RWPE1 (cell line): ENCODE results near the gene SAMD4B.

ENCODE experiments used
- CTCF ChIA-PET: fragments of 350-600 bp; sonication (Branson Sonifier 250); formaldehyde crosslinking; extraction: SDS; loops from one replicate; lab custom pipeline; 2021; lab: Yijun Ruan, JAX
- POLR2A ChIA-PET: fragments of 400-600 bp; formaldehyde crosslinking; extraction: SDS; loops from one replicate; lab custom pipeline; 2020; ENCODE audit warnings: antibody characterized with exemption; ENCODE audit not compliant: low non-redundant PET; lab: Yijun Ruan, JAX
- DNase-seq: peaks from one replicate; pipeline ENCODE4 v3.0.0; 2012; ENCODE audit warnings: low spot score
- H3K27ac ChIP-seq: fragments of 450-650 bp; 2 replicates; pipeline ENCODE4 v1.5.1; 2017
- CTCF ChIP-seq: fragments of 450-650 bp; conservative IDR thresholded peaks from 2 replicates; pipeline ENCODE4 v1.5.1; 2017; ENCODE audit warnings: low read depth, mild to moderate bottlenecking

Gene SAMD4B

GRCh38 chr19:39341719-39342604 is at the start of gene SAMD4B:
Gene SAMD4B, plus strand, starts transcription at chr19:39342421. Its CDS starts 14,473 bp downstream, at chr19:39356894.
- H3K27ac ChIP-seq: peak within 1 kb of the TSS; percentile 83
- POLR2A ChIA-PET: interaction anchor here (0.6 to 0.7 kb wide), 3 partner anchors 59 to 94 kb away, joined by 3 to 4 read pairs (median 3); partner anchors contain the start of gene RPS16
- CTCF ChIA-PET: interaction anchor here (0.6 to 0.8 kb wide), 2 partner anchors 36 to 49 kb away, joined by 3 to 4 read pairs; no protein-coding TSS in a partner anchor
- peak; percentile 97 for DNase-seq
- TF ChIP-seq CTCF: peak; percentile 82

- TF ChIP-seq CTCF: no peak
- H3K27ac ChIP-seq: no peak overlapping the region
- ChIA-PET CTCF (interaction anchor here (0.6 kb wide), 2 partner anchors 48 to 233 kb away, joined by 3 to 4 read pairs; no protein-coding TSS in a partner anchor), POLR2A (no interaction called here)
- no peak for DNase-seq
Measured at GRCh38 chr19:39293394-39293793, 48.8 kb upstream of the SAMD4B start.

- peak; percentile 37 for DNase-seq
Measured at GRCh38 chr19:39296055-39296645, 46.1 kb upstream of the SAMD4B start, which contains the start of gene IFNL1. Gene IFNL1, plus strand, starts transcription at chr19:39296407. Its CDS starts 15 bp downstream, at chr19:39296422.

GRCh38 chr19:39296906-39297305 is 45.3 kb upstream of the SAMD4B start:
- CTCF ChIA-PET: interaction anchor here (1.1 kb wide), 1 partner anchor 27 kb away, joined by 3 read pairs; no protein-coding TSS in a partner anchor
- TF ChIP-seq CTCF: no peak
- POLR2A ChIA-PET: no interaction called here

More at GRCh38 chr19:39296055-39296645, 46.1 kb upstream of the SAMD4B start, which contains the start of gene IFNL1:
- TF ChIP-seq CTCF: no peak
- ChIA-PET CTCF (interaction anchor here (1.1 kb wide), 1 partner anchor 26 kb away, joined by 3 read pairs; no protein-coding TSS in a partner anchor), POLR2A (no interaction called here)
- no peak within 1 kb of the TSS for H3K27ac ChIP-seq

GRCh38 chr19:39297931-39298634 is 44.1 kb upstream of the SAMD4B start:
- ChIA-PET CTCF (no interaction called here), POLR2A (no interaction called here)
- no peak for TF ChIP-seq CTCF
- no peak overlapping the region for H3K27ac ChIP-seq
- DNase-seq: no peak

More at GRCh38 chr19:39296906-39297305, 45.3 kb upstream of the SAMD4B start:
- no peak overlapping the region for H3K27ac ChIP-seq
- DNase-seq: no peak
